ENCODE measurements around the gene RNF25.

GRCh38 chr2:218713922-218714321 lies 42.1 kb upstream of the RNF25 start:
- TF ChIP-seq TAF1 (IDR thresholded peaks at IDR 0.05; ENCODE audit: borderline replicate concordance, insufficient read depth, low read length) (no peak), REST (IDR thresholded peaks at IDR 0.05; ENCODE audit: insufficient read depth in 1 of 2, low read depth in 2 of 2, low read length in 2 of 2) (no peak), POLR2AphosphoS5 (IDR thresholded peaks at IDR 0.05; ENCODE audit: low read depth, low read length) (no peak), SIN3A (IDR thresholded peaks at IDR 0.05; ENCODE audit: borderline replicate concordance, insufficient read depth, low read length) (no peak), FOXP2 (optimal IDR thresholded peaks at IDR 0.05; ENCODE audit: borderline replicate concordance, extremely low read depth, extremely low read length, insufficient read depth) (no peak)
